Measurements from ENCODE around the gene TNFRSF8.

The TNFRSF8 gene

GRCh38 chr1:12130466-12131130 lies 67.5 kb downstream of the TNFRSF8 start:
- H3K27me3 ChIP-seq (ENCODE audit: low read depth), result no peaks in the 10 kb centered on the region
- DNase-seq (ENCODE audit: low spot score in 2 of 2), result no peak
- H3K36me3 ChIP-seq (replicated peaks), result no peaks in the 10 kb centered on the region
- H3K4me1 ChIP-seq, result no peaks in the 10 kb centered on the region
- H3K9me3 ChIP-seq, result no peaks in the 10 kb centered on the region
- in situ Hi-C loops (cut with MboI; ENCODE audit: low sequenced_read_pairs), result no loop called here
- no peak overlapping the region for H3K4me3 ChIP-seq

- no peaks in the 10 kb centered on the region for H3K27me3 ChIP-seq (ENCODE audit: low read depth)
- DNase-seq (ENCODE audit: low spot score in 2 of 2), result no peak
- H3K4me3 ChIP-seq, result no peak overlapping the region
- in situ Hi-C loops (cut with MboI; ENCODE audit: low sequenced_read_pairs), result no loop called here
- H3K9me3 ChIP-seq, result no peaks in the 10 kb centered on the region
- H3K4me1 ChIP-seq, result no peaks in the 10 kb centered on the region
- H3K36me3 ChIP-seq (replicated peaks), result no peaks in the 10 kb centered on the region
Observed at GRCh38 chr1:12132078-12132477, 69.0 kb downstream of the TNFRSF8 start.

- in situ Hi-C loops (cut with MboI; ENCODE audit: low sequenced_read_pairs), result no loop called here
- H3K27me3 ChIP-seq (ENCODE audit: low read depth), result no peaks in the 10 kb centered on the region
- no peak overlapping the region for H3K4me3 ChIP-seq
- no peaks in the 10 kb centered on the region for H3K36me3 ChIP-seq (replicated peaks)
- DNase-seq (ENCODE audit: low spot score in 2 of 2), result no peak
- H3K9me3 ChIP-seq, result no peaks in the 10 kb centered on the region
- no peaks in the 10 kb centered on the region for H3K4me1 ChIP-seq
Observed at GRCh38 chr1:12134716-12135115, 71.6 kb downstream of the TNFRSF8 start.

- Histone ChIP-seq H3K9me3 (no peaks in the 10 kb centered on the region), H3K4me3 (no peak overlapping the region), H3K4me1 (no peaks in the 10 kb centered on the region), H3K36me3 (replicated peaks) (no peaks in the 10 kb centered on the region), H3K27me3 (ENCODE audit: low read depth) (no peaks in the 10 kb centered on the region)
- in situ Hi-C loops (cut with MboI; ENCODE audit: low sequenced_read_pairs), result no loop called here
- DNase-seq (ENCODE audit: low spot score in 2 of 2), result no peak
Observed at GRCh38 chr1:12135612-12136011, 72.5 kb downstream of the TNFRSF8 start.

GRCh38 chr1:12136916-12137610 lies 74.0 kb downstream of the TNFRSF8 start:
- H3K4me3 ChIP-seq, result no peak overlapping the region
- in situ Hi-C loops (cut with MboI; ENCODE audit: low sequenced_read_pairs), result no loop called here
- no peak for DNase-seq (ENCODE audit: low spot score in 2 of 2)
- H3K4me1 ChIP-seq, result no peaks in the 10 kb centered on the region
- no peaks in the 10 kb centered on the region for H3K9me3 ChIP-seq
- no peaks in the 10 kb centered on the region for H3K27me3 ChIP-seq (ENCODE audit: low read depth)
- no peaks in the 10 kb centered on the region for H3K36me3 ChIP-seq (replicated peaks)

GRCh38 chr1:12138196-12139168 lies 75.4 kb downstream of the TNFRSF8 start:
- H3K36me3 ChIP-seq (replicated peaks), result no peaks in the 10 kb centered on the region
- H3K9me3 ChIP-seq, result no peaks in the 10 kb centered on the region
- H3K27me3 ChIP-seq (ENCODE audit: low read depth), result no peaks in the 10 kb centered on the region
- no peak overlapping the region for H3K4me3 ChIP-seq
- DNase-seq (ENCODE audit: low spot score in 2 of 2), result no peak
- in situ Hi-C loops (cut with MboI; ENCODE audit: low sequenced_read_pairs), result no loop called here
- no peaks in the 10 kb centered on the region for H3K4me1 ChIP-seq

- Histone ChIP-seq H3K9me3 (no peaks in the 10 kb centered on the region), H3K27me3 (ENCODE audit: low read depth) (no peaks in the 10 kb centered on the region), H3K4me1 (no peaks in the 10 kb centered on the region), H3K4me3 (no peak overlapping the region), H3K36me3 (replicated peaks) (no peaks in the 10 kb centered on the region)
- no peak for DNase-seq (ENCODE audit: low spot score in 2 of 2)
- in situ Hi-C loops (cut with MboI; ENCODE audit: low sequenced_read_pairs), result no loop called here
Observed at GRCh38 chr1:12140016-12140415, 76.9 kb downstream of the TNFRSF8 start.

- Histone ChIP-seq H3K9me3 (no peaks in the 10 kb centered on the region), H3K36me3 (replicated peaks) (no peaks in the 10 kb centered on the region), H3K27me3 (ENCODE audit: low read depth) (no peaks in the 10 kb centered on the region), H3K4me3 (no peak overlapping the region), H3K4me1 (no peaks in the 10 kb centered on the region)
- DNase-seq (ENCODE audit: low spot score in 2 of 2), result no peak
- in situ Hi-C loops (cut with MboI; ENCODE audit: low sequenced_read_pairs), result no loop called here
Observed at GRCh38 chr1:12140515-12141162, 77.5 kb downstream of the TNFRSF8 start.

GRCh38 chr1:12141163-12141850 lies 78.2 kb downstream of the TNFRSF8 start:
- in situ Hi-C loops (cut with MboI; ENCODE audit: low sequenced_read_pairs), result no loop called here
- Histone ChIP-seq H3K36me3 (replicated peaks) (no peaks in the 10 kb centered on the region), H3K4me1 (no peaks in the 10 kb centered on the region), H3K4me3 (no peak overlapping the region), H3K27me3 (ENCODE audit: low read depth) (no peaks in the 10 kb centered on the region), H3K9me3 (no peaks in the 10 kb centered on the region)
- DNase-seq (ENCODE audit: low spot score in 2 of 2), result no peak

- DNase-seq (ENCODE audit: low spot score in 2 of 2), result no peak
- H3K36me3 ChIP-seq (replicated peaks), result no peaks in the 10 kb centered on the region
- H3K4me1 ChIP-seq, result no peaks in the 10 kb centered on the region
- no peaks in the 10 kb centered on the region for H3K27me3 ChIP-seq (ENCODE audit: low read depth)
- H3K4me3 ChIP-seq, result no peak overlapping the region
- in situ Hi-C loops (cut with MboI; ENCODE audit: low sequenced_read_pairs), result no loop called here
- no peaks in the 10 kb centered on the region for H3K9me3 ChIP-seq
Observed at GRCh38 chr1:12142141-12142823, 79.2 kb downstream of the TNFRSF8 start.

GRCh38 chr1:12142891-12143630 lies 80.0 kb downstream of the TNFRSF8 start:
- H3K9me3 ChIP-seq, result no peaks in the 10 kb centered on the region

GRCh38 chr1:12143631-12144155 lies 80.6 kb downstream of the TNFRSF8 start:
- DNase-seq (ENCODE audit: low spot score in 2 of 2), result no peak
- Histone ChIP-seq H3K36me3 (replicated peaks) (no peaks in the 10 kb centered on the region), H3K9me3 (no peaks in the 10 kb centered on the region), H3K4me1 (no peaks in the 10 kb centered on the region), H3K27me3 (ENCODE audit: low read depth) (no peaks in the 10 kb centered on the region), H3K4me3 (no peak overlapping the region)
- in situ Hi-C loops (cut with MboI; ENCODE audit: low sequenced_read_pairs), result no loop called here

More at GRCh38 chr1:12142891-12143630, 80.0 kb downstream of the TNFRSF8 start:
- in situ Hi-C loops (cut with MboI; ENCODE audit: low sequenced_read_pairs), result no loop called here
- DNase-seq (ENCODE audit: low spot score in 2 of 2), result no peak
- no peaks in the 10 kb centered on the region for H3K4me1 ChIP-seq
- H3K27me3 ChIP-seq (ENCODE audit: low read depth), result no peaks in the 10 kb centered on the region
- H3K36me3 ChIP-seq (replicated peaks), result no peaks in the 10 kb centered on the region
- H3K4me3 ChIP-seq, result no peak overlapping the region
